GM18499 (cell line): Measurements from ENCODE around the gene SIDT1.

ENCODE experiments used
- ATAC-seq: cut with Tn5 transposase; IDR thresholded peaks from one replicate; pipeline ENCODE4 v1.9.1; 2021; ENCODE audit warnings: moderate number of reproducible peaks; ENCODE audit not compliant: insufficient read depth, unreplicated experiment

SIDT1 gene

DNA sequence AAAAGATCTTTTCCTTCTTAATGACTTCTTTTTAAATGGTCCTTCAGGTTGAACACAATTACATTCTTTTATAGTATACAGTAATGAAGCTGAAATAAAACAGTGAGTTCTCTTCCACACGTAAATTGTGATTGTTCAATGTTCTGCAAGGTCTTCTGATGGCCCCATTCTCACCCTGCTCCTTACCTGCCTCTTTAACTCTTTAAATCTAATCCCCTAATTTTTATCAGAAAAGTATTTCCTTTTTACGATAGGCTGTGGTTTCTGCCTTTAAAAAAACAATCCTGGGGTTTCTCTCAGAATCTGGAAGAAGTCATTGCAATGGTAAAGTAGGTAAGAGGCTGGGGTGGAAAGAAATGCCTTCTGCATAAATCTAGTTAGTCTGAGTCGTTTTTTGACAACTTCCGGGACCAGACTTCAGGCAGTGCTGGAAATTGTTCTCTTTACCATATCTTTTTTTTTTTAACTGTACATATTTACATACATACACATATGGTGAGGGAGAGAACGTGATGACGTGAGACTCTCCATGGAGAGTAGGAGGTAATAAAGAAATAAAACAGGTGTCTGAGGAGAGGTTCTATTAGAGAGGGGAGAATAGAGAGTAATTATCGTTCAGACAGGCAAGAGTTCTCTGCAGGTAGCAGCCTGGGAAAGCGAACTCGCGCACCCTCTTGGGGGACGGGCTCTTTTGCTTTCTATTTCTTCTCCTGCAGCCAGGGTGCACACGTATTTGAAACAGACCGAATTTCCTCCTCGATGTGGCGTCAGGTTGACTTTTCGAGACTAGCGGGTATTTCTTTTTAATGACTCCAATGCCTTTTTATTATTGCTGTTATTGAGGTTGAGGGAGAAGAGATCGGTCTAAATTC lies at the start of gene SIDT1:
TSS of gene SIDT1 (plus strand) at position 730 of the 872 bp plus-strand sequence. CDS start 467 bp downstream, outside the sequence.
- peak; percentile 61 for ATAC-seq

DNA sequence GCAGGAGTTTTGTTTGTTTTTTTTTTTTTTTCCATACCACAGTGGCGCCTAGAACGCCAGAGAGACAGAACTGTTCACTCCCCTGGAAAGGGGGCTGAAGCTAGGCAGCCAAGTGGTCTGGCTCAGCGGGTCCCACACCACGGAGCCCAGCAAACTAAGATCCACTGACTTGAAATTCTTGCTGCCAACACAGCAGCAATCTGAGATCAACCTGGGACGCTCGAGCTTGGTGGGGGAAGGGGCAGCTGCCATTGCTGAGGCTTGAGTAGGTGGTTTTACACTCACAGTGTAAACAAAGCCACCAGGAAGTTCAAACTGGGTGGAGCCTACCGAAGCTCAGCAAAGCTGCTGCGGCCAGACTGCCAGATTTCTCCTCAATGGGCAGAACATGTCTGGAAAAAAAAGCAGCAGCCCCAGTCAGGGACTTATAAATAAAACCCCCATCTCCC lies 47.2 kb upstream of the SIDT1 start:
- ATAC-seq: no peak

DNA sequence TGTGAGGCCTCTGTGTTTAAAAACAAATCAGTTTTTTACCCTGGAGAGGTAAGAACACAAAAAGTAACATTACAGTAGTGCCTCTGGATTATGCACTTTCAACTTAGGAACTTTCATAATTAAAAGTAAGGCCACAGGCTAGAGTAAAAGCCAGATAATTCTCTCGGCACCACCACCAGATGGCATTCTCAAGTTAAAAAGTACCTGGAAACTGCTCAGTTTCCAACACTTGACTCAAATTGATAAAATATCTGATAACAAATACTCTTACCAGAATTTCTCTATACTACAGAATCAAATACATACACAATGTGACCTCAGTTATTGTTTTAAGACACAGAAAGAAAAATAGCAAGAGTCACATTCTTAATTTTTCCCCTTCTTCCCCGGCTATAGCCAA lies 37.3 kb upstream of the SIDT1 start:
- ATAC-seq: no peak

DNA sequence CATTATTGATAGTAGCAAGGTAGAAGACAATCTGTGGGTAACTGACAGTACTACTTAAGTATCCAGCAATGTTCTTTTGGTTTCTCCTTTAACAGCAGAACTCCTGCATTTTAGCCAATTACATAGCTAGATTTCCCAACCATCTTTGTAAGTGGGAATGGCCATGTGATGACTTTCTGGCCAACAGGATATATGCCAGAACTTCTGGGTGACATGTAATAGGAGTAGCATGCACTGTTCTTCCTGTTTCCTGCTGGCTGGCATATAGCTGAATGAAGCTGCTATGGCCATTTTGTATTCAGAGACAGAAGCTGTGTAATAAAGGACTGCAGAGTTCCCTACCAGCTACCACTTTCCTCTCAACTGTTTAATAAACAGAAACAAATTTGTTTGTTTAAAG lies 35.4 kb upstream of the SIDT1 start:
- no peak for ATAC-seq

DNA sequence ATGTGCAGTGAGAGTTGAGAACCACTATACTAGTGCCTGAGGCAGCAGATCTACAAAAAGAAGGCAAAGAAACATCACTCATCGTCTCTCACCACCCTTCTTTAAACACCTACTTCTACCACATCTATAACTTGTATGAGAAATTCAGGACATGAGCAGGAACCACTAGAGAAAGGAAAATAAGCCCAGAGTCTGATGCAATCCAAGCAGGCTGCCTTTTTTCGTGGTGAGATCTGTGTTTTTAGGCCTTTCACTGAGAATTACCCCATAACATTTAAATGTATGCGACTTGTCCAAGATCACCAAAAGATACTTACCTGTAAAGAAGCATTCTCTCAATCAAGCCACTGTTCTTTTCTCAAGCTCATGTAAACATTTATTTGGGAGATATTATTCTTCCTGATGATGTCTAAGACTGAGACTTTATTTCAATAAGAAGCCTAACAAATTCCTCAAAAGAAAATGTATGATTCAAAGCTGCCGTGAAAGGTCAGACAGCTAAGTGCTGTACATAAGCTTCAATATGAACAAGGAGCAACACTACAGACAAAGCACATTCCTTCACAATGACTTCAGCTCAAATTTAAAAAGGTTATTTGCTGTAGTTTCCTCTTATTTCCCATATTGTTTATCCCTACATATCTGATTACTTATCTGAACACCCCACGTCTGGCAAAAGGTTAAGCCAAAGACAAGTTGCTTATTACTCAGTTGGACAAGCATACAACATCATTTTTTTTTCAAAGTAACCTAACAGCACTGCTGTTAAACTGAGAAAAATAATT lies 33.9 kb upstream of the SIDT1 start:
- ATAC-seq: no peak

DNA sequence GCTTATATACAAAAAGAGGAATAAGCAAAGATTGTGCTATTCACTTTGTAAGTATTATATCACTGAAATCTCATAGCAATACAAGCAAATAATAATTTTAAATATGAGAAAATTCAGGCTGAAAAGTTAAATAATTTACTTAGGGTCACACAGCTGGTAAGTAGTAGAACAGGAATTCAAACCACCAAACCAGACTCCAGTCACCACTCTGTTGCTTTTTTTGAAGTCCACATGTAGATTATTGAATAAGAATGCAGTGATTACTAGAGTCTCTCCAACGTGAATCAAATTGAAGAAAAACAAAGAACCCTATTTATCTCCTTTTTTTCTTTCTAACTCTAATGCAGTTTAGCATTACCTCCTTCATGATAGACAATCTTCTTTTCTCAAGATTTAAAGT lies 33.3 kb upstream of the SIDT1 start:
- no peak for ATAC-seq

DNA sequence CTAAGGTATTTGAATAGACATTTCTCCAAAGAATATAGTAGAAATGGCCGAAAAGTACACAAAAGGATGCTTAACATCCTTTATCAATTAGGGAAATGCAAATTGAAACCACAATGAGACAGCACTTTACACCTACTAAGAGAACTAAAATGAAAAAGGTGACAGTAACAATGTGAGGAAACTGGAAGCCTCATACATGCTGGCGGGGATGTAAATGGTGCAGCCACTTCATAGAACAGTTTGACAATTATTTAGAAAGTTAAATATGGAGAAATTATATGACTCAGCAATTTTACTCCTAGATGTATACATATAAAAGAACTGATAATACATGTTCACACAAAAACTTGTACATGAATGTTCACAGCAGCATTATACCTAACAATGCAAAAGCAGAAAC lies 30.8 kb upstream of the SIDT1 start:
- no peak for ATAC-seq

DNA sequence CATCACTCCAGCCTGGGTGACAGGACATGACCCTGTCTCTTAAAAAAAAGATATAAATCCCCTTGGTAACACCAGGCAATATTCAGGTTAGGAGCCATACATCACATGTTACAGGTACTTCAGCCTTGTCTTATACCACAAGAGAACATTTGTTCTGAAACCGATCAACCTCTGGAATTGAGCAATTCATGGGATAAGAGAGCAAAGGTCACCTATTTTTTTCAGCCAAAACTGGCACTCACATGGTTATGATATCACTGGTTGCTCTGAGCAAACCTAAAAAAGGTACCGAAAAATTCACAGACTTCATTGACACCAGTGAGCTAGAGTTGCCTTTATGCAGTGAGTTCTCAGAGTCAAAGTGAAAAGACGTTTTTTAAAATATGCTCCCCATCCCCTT lies 26.5 kb upstream of the SIDT1 start:
- ATAC-seq: no peak

DNA sequence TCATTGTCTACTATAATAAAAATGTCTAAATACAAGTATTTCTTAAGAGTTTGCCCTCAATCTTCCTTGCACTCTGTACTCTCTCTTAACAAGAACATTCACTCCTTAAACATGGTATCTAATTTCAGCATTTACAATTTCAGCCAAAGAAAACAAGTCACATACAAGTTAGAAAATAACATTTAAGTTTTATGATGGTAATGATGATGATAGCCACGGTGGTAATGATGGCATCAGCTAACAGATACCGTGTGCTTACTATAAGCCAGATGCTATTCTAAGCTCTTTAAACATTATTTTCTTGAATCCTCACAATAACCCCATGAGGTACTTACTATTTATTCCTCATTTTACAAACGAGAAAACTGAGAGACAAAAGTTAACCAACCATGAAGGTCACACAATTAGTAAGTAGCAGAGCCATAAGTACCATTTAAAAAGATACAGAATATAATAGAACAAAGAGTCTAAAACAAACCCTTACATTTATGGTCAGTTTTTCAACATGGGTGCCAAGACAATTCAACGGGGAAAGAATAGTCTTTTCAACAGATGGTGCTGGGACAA lies 24.8 kb upstream of the SIDT1 start:
- no peak for ATAC-seq

DNA sequence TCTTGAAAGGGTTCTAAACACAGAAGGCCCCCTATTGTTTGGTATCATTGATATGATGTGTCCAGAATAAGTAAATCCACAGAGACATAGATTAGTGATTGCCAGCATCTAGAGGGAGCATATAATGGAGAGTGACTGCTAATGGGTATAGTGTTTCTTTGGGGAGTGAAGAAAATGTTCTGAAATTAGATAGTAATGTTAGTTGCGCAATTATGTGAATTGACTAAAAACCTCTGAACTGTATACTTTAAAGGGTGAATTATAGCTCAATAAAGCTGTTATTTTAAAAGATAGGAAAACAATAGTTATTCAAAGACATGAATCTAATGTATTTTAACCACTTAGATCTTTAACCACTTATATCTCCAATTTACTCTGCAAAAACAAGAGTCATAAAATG lies 23.4 kb upstream of the SIDT1 start:
- ATAC-seq: no peak

DNA sequence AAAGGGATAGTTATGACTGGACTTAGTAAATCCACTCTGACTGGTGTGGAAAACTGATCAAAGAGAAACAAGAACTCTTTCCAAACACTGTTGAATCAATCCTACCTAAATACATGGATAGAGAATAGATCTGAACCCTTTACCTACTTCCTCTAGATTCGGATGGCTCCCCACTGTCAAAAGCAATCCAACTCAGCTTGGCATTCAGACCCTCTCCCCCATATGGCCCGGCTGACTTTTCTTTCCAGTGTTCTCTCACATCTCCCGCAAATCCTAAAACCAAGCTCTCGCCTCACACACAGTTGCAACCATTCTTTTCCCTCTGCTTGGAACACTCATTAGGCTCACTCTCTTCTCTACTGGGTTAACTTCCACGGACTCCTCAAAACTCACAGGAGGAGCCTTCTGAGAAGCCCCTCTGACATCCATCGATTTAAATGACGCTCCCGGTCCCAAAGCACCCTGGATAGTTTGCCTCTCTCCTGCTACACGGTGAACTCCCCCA lies 18.0 kb upstream of the SIDT1 start:
- no peak for ATAC-seq

DNA sequence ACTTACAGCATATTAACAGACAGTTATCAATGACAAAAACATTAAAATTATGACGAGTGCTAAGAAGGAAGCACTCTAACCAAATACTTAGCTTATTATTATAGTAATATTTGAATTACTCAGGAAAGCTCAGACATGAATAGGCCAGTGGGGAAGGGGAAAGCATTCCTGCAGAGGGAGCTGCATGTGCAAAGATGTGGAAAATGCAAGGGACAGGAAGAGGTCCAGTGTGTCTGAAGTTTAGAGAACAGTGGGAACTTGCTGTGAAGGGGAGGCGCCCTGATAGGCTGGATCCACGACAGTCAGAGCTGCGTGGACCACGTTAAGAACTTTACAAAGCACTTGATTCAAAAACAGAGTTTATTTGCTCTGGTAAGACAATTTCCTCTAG lies 16.2 kb upstream of the SIDT1 start:
- ATAC-seq: no peak

DNA sequence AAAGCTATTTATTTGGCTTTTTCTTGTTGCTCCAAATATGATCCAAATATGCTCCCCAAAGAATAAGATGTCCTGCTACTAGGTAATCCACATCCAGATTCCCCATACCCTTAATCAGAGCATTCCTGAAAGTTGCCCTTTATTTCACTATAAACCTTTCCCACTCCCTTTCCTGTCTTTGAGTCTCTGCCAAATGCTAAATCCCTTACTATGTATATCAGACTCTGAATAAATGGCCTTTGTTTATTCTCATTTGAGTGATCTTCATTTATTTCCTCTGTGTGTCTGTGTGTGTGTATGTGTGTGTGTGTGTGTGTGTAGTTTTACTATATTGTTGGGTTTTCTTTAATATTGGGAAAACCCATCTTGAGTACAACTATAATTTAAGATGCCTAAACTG lies 10.4 kb upstream of the SIDT1 start:
- ATAC-seq: no peak

DNA sequence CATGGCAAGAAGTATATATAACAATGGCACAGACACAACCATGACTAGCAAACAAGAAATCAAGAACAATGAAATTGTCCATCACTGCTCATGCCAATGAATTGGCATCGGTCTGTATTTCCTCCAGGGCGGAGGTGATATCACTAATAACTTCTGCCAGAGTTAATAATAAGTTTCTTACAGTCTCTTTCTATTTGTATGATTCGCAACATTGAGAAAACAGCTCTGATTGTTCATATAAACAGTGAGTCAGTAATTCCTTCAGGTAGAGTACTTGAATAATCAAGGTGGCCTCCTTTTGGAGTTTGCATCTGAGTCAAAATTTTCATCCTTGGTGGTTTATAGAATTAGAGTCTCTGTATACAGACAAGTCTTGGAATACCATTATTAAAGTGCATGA lies 9.1 kb upstream of the SIDT1 start:
- no peak for ATAC-seq

DNA sequence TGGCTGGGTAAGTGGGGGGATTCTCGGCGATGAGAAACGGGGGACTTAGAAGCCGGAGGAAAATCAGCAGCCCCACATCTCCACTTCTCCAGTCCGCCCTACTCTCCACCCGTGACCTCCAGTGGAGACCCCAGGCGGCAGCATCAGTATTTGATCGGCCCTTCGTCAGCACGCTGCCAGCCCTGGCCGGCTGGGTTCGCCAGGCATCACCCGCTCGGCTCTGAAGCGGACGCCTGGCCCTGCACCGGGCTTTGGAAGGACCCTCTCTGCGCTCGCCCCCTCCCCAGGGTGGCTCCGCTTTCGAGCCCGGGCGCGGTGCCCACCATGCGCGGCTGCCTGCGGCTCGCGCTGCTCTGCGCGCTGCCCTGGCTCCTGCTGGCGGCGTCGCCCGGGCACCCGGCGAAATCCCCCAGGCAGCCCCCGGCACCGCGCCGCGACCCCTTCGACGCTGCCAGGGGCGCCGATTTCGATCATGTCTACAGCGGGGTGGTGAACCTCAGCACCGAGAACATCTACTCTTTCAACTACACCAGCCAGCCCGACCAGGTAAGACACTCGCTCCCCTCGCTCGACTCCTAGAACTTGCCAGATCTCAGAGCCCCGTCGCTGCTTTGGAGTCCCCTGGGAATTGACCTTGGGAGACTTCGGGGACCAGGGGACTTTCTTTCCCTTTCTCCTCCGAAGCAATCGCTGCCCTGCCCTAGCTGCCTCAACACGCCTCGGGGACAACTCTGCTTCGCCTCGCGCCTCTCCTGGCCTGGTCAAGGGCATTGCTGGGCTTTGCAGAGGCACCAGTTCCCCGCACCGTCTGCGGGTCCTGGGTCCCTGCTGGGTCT lies 561 bp downstream of the SIDT1 start:
- ATAC-seq: no peak

DNA sequence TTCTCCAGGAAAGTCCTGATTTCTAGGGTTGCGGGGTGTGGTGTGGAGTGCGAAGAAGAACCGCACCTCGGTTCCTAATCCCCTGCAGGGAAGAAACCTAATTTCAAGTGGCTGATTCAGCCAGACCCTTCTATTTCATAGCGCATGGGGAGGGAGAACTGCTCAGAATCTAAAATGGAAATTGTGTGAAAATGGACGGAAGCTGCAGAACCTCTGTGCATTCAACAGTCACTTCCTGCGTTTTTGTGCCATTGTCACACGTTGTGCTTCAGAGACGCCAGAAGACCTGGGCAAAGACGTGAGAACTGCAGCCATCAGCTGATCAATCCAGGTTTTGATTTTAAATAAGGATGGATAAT lies 1.2 kb downstream of the SIDT1 start:
- no peak for ATAC-seq

DNA sequence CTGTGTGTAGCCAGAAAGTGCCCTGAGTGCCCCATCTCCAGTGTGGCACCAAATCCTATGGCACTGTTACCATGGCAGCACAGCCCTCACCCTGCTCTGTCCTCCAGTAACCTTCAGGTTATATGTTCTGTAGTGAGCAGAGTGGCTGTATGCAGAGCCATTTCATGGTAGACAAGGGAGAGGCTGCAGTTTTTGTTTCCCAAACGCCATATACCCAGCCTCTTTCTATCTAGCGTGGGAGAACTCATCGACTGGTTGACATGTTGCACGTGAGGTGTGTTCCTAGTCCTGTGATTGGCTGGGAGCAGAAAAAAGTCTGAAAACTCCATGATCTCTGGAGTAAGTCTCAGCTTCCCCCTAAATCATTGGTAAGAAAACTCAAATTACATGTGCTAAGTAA lies 2.0 kb downstream of the SIDT1 start:
- ATAC-seq: no peak

DNA sequence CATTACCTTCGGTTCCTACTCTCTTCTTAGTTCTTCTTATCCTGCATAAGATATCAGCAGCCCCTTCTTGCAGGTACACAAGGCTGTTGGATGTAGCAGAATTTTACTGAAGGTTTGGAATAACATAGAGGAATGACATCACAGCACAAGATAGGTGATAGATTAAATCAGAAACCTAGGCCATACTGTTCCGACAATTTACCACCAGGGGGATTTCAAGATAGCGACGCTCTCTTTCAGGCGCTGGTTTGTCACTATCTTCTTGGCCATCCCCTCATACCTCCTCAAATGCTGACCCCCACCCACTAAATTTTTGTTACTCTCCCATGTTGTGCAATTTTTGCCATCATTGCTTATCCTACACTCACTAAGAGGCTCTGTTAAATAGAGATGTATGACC lies 3.5 kb downstream of the SIDT1 start:
- no peak for ATAC-seq

DNA sequence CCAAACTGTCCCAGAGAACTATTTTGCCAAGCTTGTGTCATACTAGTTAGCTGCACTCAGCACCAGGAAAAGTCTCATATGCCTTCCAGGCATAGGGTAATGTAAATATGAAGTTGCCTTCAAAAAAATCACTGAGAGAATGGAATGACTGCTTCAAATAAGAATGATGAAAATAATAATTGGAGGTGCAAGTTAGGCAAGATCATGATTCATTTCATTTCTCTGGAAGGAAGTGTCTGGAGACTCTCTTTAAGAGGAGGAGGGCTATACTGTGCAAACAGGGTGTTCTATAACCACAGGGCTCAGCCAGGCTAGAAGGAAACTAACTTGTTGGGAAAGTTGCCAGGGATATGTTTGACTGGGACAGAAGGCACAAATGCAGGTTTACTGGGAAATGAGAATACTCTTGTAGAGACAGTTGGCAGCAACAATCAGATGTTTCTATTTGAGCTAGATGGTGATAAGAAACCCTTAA lies 4.3 kb downstream of the SIDT1 start:
- no peak for ATAC-seq

DNA sequence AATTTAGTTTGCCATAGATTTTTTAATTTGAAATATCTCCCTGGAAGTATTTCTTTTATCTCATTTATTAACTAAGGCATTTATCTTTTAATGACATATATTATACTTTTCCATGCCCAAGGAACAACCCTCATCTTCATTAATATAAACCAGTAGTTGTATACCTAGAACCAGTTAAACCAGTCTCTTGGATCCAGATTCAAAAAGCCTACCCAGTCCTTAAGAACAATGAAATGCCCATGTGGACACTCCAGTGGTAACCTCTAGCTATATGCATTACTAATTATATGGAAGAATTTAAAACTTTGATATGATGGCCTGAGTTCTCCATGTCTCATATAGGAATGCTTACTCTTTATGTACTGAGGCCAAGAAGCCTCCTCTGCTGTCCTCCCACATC lies 4.8 kb downstream of the SIDT1 start:
- no peak for ATAC-seq
